Activated naive CD4-positive, alpha-beta T cell treated with anti-CD3 and anti-CD28 coated beads, Interleukin-2, amount 10 ng/mL, durations not matched to agents 7 days and 5 days (primary cell): Measurements from ENCODE around the gene SH3YL1.
A peak's percentile ranks its signal among the peaks of the same experiment; 100 is the strongest.
"Not testable (repeated sequence)": the region's sequence is repeated elsewhere in the genome, so short reads cannot be mapped to it uniquely, and the experiment has no call there.

Source experiments
- CTCF ChIA-PET: fragments of 350-600 bp; sonication (Branson Sonifier 250); formaldehyde crosslinking; loops from one replicate; lab custom pipeline; 2021; ENCODE audit warnings: antibody characterized with exemption; lab: Charles Lee
- DNase-seq: peaks from one replicate; pipeline ENCODE4 v3.0.0-alpha.2; 2020
- H3K27ac Mint-ChIP-seq: one replicate; pipeline ENCODE4 v1.8.0; 2021; ENCODE audit warnings: mild to moderate bottlenecking, moderate library complexity, mixed read lengths
- H3K27me3 Mint-ChIP-seq: one replicate; pipeline ENCODE4 v1.8.0; 2021; ENCODE audit warnings: mild to moderate bottlenecking, mixed read lengths
- H3K36me3 Mint-ChIP-seq: one replicate; pipeline ENCODE4 v1.8.0; 2021; ENCODE audit warnings: mixed read lengths
- H3K4me1 Mint-ChIP-seq: one replicate; pipeline ENCODE4 v1.8.0; 2021; ENCODE audit warnings: mixed read lengths
- H3K4me3 Mint-ChIP-seq: one replicate; pipeline ENCODE4 v1.8.0; 2021; ENCODE audit warnings: mild to moderate bottlenecking, moderate library complexity, mixed read lengths
- H3K9me3 Mint-ChIP-seq: one replicate; pipeline ENCODE4 v1.8.0; 2021; ENCODE audit warnings: mixed read lengths

Gene SH3YL1

DNA sequence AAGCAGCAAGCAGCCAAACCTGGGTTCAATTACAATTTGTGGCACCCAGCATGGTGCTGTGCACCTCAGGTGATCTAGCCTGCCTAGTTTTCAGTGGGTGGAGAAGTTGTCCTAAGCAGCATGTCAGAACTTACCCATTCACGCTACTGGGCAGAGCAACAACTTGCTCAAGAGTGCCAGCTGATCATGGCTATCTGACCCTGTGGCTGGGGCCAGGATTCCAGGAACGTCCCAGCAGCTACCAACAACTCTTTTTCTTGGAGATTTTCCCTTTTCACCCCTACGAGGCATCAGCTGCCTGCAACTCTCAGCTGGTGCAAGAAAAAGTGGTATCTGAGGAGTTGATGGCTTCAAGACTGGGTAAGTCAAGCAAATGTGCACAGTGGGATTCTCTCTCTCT is 83.5 kb downstream of the SH3YL1 start:
- Mint-ChIP-seq H3K9me3 (peaks cover 12% of the 10 kb centered on the region), H3K27ac (no peak overlapping the region), H3K4me1 (peaks cover 28% of the 10 kb centered on the region)

DNA sequence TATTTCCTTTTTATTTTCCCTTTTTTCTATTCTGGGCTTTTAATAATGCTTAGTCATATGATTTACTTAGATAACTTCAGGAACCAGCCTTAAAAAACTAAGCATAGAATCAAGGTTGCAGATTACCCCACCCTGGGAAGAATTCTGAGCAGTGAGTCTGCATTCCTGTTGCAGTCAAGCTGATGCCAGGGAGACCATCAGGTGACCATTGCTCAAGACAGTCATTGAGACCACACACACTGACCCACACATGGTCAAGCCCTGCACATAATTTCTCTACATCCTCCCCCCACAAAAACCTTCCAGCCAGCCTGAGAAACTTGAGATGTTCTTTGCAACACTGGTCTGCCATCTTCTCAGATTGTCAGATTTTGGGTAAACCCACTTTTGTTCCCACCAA is 83.9 kb downstream of the SH3YL1 start:
- no peak overlapping the region for H3K4me3 Mint-ChIP-seq
- peaks cover 4% of the 10 kb centered on the region for H3K36me3 Mint-ChIP-seq
- peaks cover 12% of the 10 kb centered on the region for H3K9me3 Mint-ChIP-seq
- H3K27me3 Mint-ChIP-seq: peaks cover 24% of the 10 kb centered on the region
- DNase-seq: no peak
- peaks cover 32% of the 10 kb centered on the region for H3K4me1 Mint-ChIP-seq
- H3K27ac Mint-ChIP-seq: no peak overlapping the region
- CTCF ChIA-PET: no interaction called here

More for the DNA sequence above, 83.5 kb downstream of the SH3YL1 start:
- peaks cover 4% of the 10 kb centered on the region for H3K36me3 Mint-ChIP-seq
- peaks cover 22% of the 10 kb centered on the region for H3K27me3 Mint-ChIP-seq
- no peak for DNase-seq
- no peak overlapping the region for H3K4me3 Mint-ChIP-seq
- CTCF ChIA-PET: no interaction called here

- Mint-ChIP-seq H3K4me3 (no peak overlapping the region), H3K9me3 (no peaks in the 10 kb centered on the region), H3K4me1 (peaks cover 33% of the 10 kb centered on the region), H3K27me3 (peaks cover 32% of the 10 kb centered on the region), H3K36me3 (no peaks in the 10 kb centered on the region), H3K27ac (no peak overlapping the region)
- no peak for DNase-seq
- CTCF ChIA-PET: interaction anchor here (0.8 kb wide), 1 partner anchor 73 kb away, joined by 3 read pairs; no protein-coding TSS in a partner anchor
Observed at GRCh38 chr2:177733-178132, 86.1 kb downstream of the SH3YL1 start.

GRCh38 chr2:176917-177316 is 86.9 kb downstream of the SH3YL1 start:
- H3K4me1 Mint-ChIP-seq: peaks cover 33% of the 10 kb centered on the region
- H3K9me3 Mint-ChIP-seq: no peaks in the 10 kb centered on the region
- no peak for DNase-seq
- peaks cover 32% of the 10 kb centered on the region for H3K27me3 Mint-ChIP-seq
- H3K27ac Mint-ChIP-seq: peak overlapping the region; percentile 35
- CTCF ChIA-PET: interaction anchor here (0.6 kb wide), 1 partner anchor 1128 kb away, joined by 3 read pairs; no protein-coding TSS in a partner anchor
- no peak overlapping the region for H3K4me3 Mint-ChIP-seq
- no peaks in the 10 kb centered on the region for H3K36me3 Mint-ChIP-seq

DNA sequence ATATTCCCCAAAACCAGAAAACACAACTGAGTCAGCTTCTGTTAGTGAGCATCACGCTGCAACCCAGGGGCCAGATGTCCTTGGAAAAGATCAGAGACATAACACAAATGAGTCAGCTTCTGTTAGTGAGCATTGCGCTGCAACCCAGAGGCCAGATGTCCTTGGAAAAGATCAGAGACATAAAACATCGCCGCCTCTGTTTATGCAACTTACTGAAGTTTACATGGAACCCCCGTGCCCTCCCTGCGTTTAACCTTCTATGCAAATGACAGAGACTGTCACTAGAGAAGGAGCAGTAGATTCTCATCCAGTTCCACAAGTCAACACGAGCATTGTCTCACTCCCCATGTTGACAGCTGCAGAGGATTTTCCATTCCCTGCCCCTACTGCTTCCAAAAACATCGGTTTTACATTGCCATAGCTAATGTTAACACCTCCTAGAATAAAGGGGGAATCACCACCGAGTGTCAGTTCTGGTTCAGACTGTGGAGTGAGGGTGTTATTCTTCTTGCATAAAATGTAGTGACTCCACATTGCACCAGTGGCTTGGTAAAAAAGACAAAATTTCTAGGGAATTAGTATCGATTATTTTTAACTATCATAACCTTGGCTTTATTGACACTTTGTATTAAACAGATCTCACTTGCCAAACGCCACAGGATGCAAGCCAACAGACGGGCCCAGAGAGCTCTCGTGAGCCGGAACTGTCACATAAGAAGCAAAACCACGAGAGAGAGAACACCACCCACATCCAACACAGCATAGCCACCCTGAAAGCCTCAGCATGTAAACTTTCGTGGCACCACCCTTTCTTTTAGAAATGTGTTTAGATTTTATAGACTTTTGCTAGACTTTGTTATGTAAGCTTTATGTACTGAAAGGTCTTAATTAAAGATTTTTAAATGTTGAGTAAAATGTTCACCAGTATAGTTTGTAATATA is 87.7 kb downstream of the SH3YL1 start:
- Mint-ChIP-seq H3K4me1 (peaks cover 33% of the 10 kb centered on the region), H3K4me3 (peak overlapping the region; percentile 16), H3K27ac (peak overlapping the region; percentile 75), H3K27me3 (peaks cover 32% of the 10 kb centered on the region), H3K36me3 (no peaks in the 10 kb centered on the region), H3K9me3 (no peaks in the 10 kb centered on the region)
- CTCF ChIA-PET: interaction anchor here (1.2 kb wide), 2 partner anchors 10 to 71 kb away, joined by 3 to 4 read pairs; no protein-coding TSS in a partner anchor
- peak; percentile 77 for DNase-seq

GRCh38 chr2:175161-175786 is 88.6 kb downstream of the SH3YL1 start:
- DNase-seq: no peak
- CTCF ChIA-PET: interaction anchor here (1.2 kb wide), 2 partner anchors 11 to 71 kb away, joined by 3 to 4 read pairs; no protein-coding TSS in a partner anchor
- Mint-ChIP-seq H3K4me1 (peaks cover 33% of the 10 kb centered on the region), H3K36me3 (no peaks in the 10 kb centered on the region), H3K4me3 (peak overlapping the region; percentile 11), H3K27ac (peak overlapping the region; percentile 75), H3K27me3 (peaks cover 29% of the 10 kb centered on the region), H3K9me3 (no peaks in the 10 kb centered on the region)

DNA sequence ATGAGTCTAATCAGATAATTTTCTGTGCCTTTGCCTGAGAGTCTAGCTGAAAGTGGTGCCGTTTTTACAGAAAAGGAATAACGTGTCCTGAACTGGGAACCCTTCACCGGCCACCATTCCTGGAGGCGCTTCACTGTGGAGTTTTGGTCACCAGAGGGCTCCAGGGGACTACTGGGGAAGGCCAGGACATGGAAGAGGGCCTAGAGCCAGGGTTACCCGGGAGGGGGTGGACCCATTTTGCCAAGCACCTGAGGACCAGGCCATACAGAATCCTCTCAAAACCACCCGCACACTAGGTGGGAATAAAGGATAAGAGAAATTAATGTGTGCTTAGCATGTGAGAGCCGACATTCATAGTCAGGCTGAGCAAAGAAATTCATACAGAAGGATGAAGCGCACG is 91.7 kb downstream of the SH3YL1 start:
- H3K27ac Mint-ChIP-seq, H3K4me3 Mint-ChIP-seq, DNase-seq, CTCF ChIA-PET, H3K36me3 Mint-ChIP-seq, H3K9me3 Mint-ChIP-seq: not testable (repeated sequence)
- peaks cover 14% of the 10 kb centered on the region for H3K27me3 Mint-ChIP-seq
- H3K4me1 Mint-ChIP-seq: peaks cover 22% of the 10 kb centered on the region

DNA sequence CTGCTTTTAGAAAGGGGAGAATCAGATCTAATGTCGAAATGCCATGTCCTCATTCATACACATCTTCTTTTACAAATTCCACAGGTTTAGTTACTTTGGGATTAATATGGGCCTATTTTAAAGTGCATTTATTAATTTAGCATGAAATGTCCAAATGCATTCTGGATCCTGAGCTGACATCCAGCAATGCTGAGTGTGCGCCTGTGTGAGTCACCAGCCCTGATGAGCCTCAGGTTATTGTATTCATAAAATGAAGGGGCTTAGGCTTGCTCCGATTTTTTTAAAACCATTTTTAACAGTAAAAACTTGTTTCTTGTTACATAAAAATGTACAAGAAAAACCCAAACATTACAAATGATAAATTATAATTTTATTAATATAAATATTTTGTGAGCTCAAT is 94.1 kb downstream of the SH3YL1 start:
- Mint-ChIP-seq H3K4me1 (no peaks in the 10 kb centered on the region), H3K9me3 (no peaks in the 10 kb centered on the region), H3K36me3 (no peaks in the 10 kb centered on the region), H3K4me3 (no peak overlapping the region), H3K27ac (no peak overlapping the region), H3K27me3 (peaks cover 18% of the 10 kb centered on the region)
- CTCF ChIA-PET: no interaction called here
- no peak for DNase-seq
